K562 (cell line): ENCODE data around the gene TRMT2A. TPM values are rescaled to one million over a fixed set of nuclear protein-coding genes. Genes with fewer than 3 reads are reported as not detected.

Source experiments
- ATAC-seq: fragments of 200-7000 bp; cut with Tn5 transposase; 3 replicates; pipeline ENCODE4 v1.9.1; 2020; ENCODE audit warnings: moderate library complexity
- BruUV-seq: library from RNA; stranded (reverse); fragments of 400-500 nt; replicated peaks from 2 replicates; lab custom pipeline; 2021; lab: Mats Ljungman, UMichigan
- CTCF ChIA-PET: fragments of 300-600 bp; formaldehyde crosslinking; extraction: SDS; loops from one replicate; lab custom pipeline; 2021; ENCODE audit warnings: low intra/inter-chr PET ratio; lab: Yijun Ruan, JAX
- POLR2A ChIA-PET: fragments of 300-600, 350-650 bp; sonication (Branson Sonifier 250); formaldehyde crosslinking; extraction: SDS; loops from one replicate; lab custom pipeline; 2021; ENCODE audit warnings: antibody characterized with exemption, inconsistent platforms; lab: Yijun Ruan, JAX
- DNase-seq, 4 experiments: peaks; one replicate each; pipeline versions ENCODE4 v3.0.0 to v3.0.0-alpha.2; 2011 to 2018; ENCODE audit warnings: low spot score in 3 of 4, mixed read lengths in 3 of 4; ENCODE audit errors: extremely low read depth in 1 of 4
- FAIRE-seq: peaks from 2 replicates; lab custom pipeline; 2011; peaks lifted over from hg19 to GRCh38; lab: Jason Lieb, UNC
- H2AFZ ChIP-seq: 2 replicates; pipeline ENCODE4 v1.6.0; 2011; ENCODE audit warnings: low read depth, low read length, control low read depth, inconsistent platforms
- H3K27ac ChIP-seq: fragments of 200-600 bp; 3 replicates; pipeline ENCODE4 v1.8.0; 2011; ENCODE audit warnings: low read depth, mild to moderate bottlenecking, control low read depth, inconsistent platforms, low read length, moderate library complexity, mixed read lengths; ENCODE audit errors: extremely low read depth
- H3K27me3 ChIP-seq, 2 experiments: fragments of 300-600 bp in 1 of 2; 2 replicates in 1 of 2; 3 replicates in 1 of 2; pipeline versions ENCODE4 v1.6.0 to v1.8.0; 2011; ENCODE audit warnings: inconsistent platforms in 2 of 2, low read length in 2 of 2, mild to moderate bottlenecking in 1 of 2, mixed read lengths in 1 of 2, moderate library complexity in 1 of 2; ENCODE audit not compliant: control insufficient read depth in 2 of 2, insufficient read depth in 2 of 2
- H3K36me3 ChIP-seq: fragments of 300-600 bp; 3 replicates; pipeline ENCODE4 v1.8.0; 2011; ENCODE audit warnings: mild to moderate bottlenecking, low read length, inconsistent platforms; ENCODE audit not compliant: control insufficient read depth, insufficient read depth
- H3K4me1 ChIP-seq, 2 experiments: fragments of 200-600 bp in 1 of 2; replicated peaks in 1 of 2; 2 replicates in 1 of 2; 3 replicates in 1 of 2; pipeline versions ENCODE4 v1.5.1 to v1.8.0; 2011; ENCODE audit warnings: inconsistent platforms in 2 of 2, low read length in 2 of 2, mild to moderate bottlenecking in 1 of 2, mixed read lengths in 1 of 2, moderate library complexity in 1 of 2; ENCODE audit not compliant: control insufficient read depth in 2 of 2, insufficient read depth in 2 of 2
- H3K4me2 ChIP-seq: 2 replicates; pipeline ENCODE4 v1.6.1; 2011; ENCODE audit warnings: low read length, control low read depth, inconsistent platforms, mixed read lengths; ENCODE audit not compliant: insufficient read depth
- H3K4me3 ChIP-seq: fragments of 200-600 bp; sonication (generic), shearing (Covaris generic); 2 replicates; pipeline ENCODE4 v1.5.1; 2016; ENCODE audit warnings: control low read depth, inconsistent platforms
- H3K79me2 ChIP-seq: fragments of 200-600 bp; 3 replicates; pipeline ENCODE4 v1.8.0; 2011; ENCODE audit warnings: low read length, inconsistent platforms; ENCODE audit not compliant: control insufficient read depth, insufficient read depth
- H3K9ac ChIP-seq, 2 experiments: 2 replicates each; pipeline versions ENCODE4 v1.6.0 to v1.6.1; 2011; ENCODE audit warnings: low read depth in 2 of 2, low read length in 2 of 2, control low read depth in 1 of 2, inconsistent platforms in 1 of 2, mild to moderate bottlenecking in 1 of 2, mixed read lengths in 1 of 2; ENCODE audit not compliant: insufficient read depth in 1 of 2
- H3K9me1 ChIP-seq: one replicate; pipeline ENCODE4 v1.6.0; 2011; ENCODE audit warnings: inconsistent platforms, mild to moderate bottlenecking, low read length, moderate library complexity; ENCODE audit not compliant: control insufficient read depth, insufficient read depth
- H3K9me3 ChIP-seq: replicated peaks from 2 replicates; pipeline ENCODE4 v1.5.1; 2011; ENCODE audit warnings: low read depth, low read length, inconsistent platforms; ENCODE audit not compliant: control insufficient read depth, insufficient read depth
- H4K20me1 ChIP-seq: replicated peaks from 2 replicates; pipeline ENCODE4 v1.6.1; 2011; ENCODE audit warnings: low read length, inconsistent platforms, mixed read lengths; ENCODE audit not compliant: control insufficient read depth, insufficient read depth
- PML ChIP-seq: IDR thresholded peaks from 2 replicates; pipeline ENCODE4 v1.6.1; 2012; ENCODE audit warnings: low read length, inconsistent platforms
- POLR2A ChIP-seq: fragments of 450-650 bp; conservative IDR thresholded peaks from 2 replicates; pipeline ENCODE4 v1.6.1; 2016
- POLR2B ChIP-seq: fragments of 450-650 bp; IDR thresholded peaks from 2 replicates; pipeline ENCODE4 v1.6.1; 2018; ENCODE audit warnings: low read depth; ENCODE audit not compliant: partially characterized antibody
- RBFOX2 ChIP-seq: fragments of 200-400 bp; formaldehyde crosslinking; IDR thresholded peaks from 2 replicates; pipeline ENCODE4 v1.6.1; 2017; ENCODE audit warnings: low read depth, mild to moderate bottlenecking, low read length, moderate library complexity
- SUPT5H ChIP-seq: fragments of 450-650 bp; IDR thresholded peaks from 2 replicates; pipeline ENCODE4 v1.6.1; 2016
- ZBTB26 ChIP-seq: fragments of 450-650 bp; formaldehyde crosslinking; IDR thresholded peaks from 2 replicates; pipeline ENCODE4 v1.4.0; 2022; ENCODE audit warnings: missing genetic modification characterization
- ZBTB5 ChIP-seq: fragments of 450-650 bp; IDR thresholded peaks from 2 replicates; pipeline ENCODE4 v1.6.1; 2017; ENCODE audit warnings: antibody characterized with exemption
- WGBS: fragments of 100-300 bp; shearing (Covaris generic); methylation state at CpG from one replicate; pipeline ENCODE4 v1.1.6; 2016; ENCODE audit warnings: low coverage, mixed read lengths; ENCODE audit not compliant: insufficient coverage; ENCODE audit errors: missing lambda C conversion rate; 5-methylcytosine and 5-hydroxymethylcytosine counted together
- in situ Hi-C: fragments of 300-500 bp; cut with MboI; formaldehyde crosslinking; loops from 4 replicates; pipeline ENCODE4 v1.15.0; 2018; ENCODE audit warnings: inconsistent platforms, mixed read lengths
- intact Hi-C: fragments of 100-400 bp; cut with micrococcal nuclease; formaldehyde crosslinking; loops from 2 replicates; pipeline ENCODE4 v1.14.2; 2022
- polyA plus RNA-seq, 8 experiments: library from polyadenylated mRNA; depleted of rRNA in 4 of 8; stranded (reverse) in 5 of 8; unstranded in 3 of 8; fragments of >200 nt; fragmentation: Nextera tagmentation in 2 of 8; fragmentation: Illumina TruSeq in 1 of 8; extraction: Ambion mirVana in 2 of 8; extraction: Trizol in 1 of 8; gene quantifications; 2 replicates each; pipeline versions ENCODE4 v1.2.1 to v1.2.3, GENCODE V29; 2011 to 2014; ENCODE audit warnings: inconsistent platforms in 1 of 8, missing spikeins in 1 of 8
- total RNA-seq, 7 experiments: library from RNA; depleted of rRNA in 6 of 7; stranded (reverse); fragments of >200 nt in 6 of 7; fragmentation: Illumina TruSeq in 2 of 7; extraction: Trizol in 2 of 7; gene quantifications; 2 replicates each; pipeline versions ENCODE4 v1.2.1 to v1.2.3, GENCODE V29; 2011 to 2021; ENCODE audit warnings: low replicate concordance in 1 of 7
- TF ChIP-seq, protein P1 (sequence below): fragments of 250-450 bp; sonication (Bioruptor Pico); IDR thresholded peaks from 2 replicates; pipeline ENCODE4 v1.9.0; 2021; ENCODE audit warnings: mild to moderate bottlenecking, inconsistent platforms
- TF ChIP-seq, protein P2 (sequence below): sonication (generic); formaldehyde crosslinking; IDR thresholded peaks from 2 replicates; pipeline ENCODE4 v1.8.1; 2023; ENCODE audit warnings: missing genetic modification reagents, mild to moderate bottlenecking, borderline replicate concordance

TRMT2A gene
- total and polyA plus RNA-seq, 9 of the 15 experiments (the other 6 are each of a cell fraction or from before 2014, with no cell fraction given): 1.6 to 265 (median 140) TPM

DNA sequence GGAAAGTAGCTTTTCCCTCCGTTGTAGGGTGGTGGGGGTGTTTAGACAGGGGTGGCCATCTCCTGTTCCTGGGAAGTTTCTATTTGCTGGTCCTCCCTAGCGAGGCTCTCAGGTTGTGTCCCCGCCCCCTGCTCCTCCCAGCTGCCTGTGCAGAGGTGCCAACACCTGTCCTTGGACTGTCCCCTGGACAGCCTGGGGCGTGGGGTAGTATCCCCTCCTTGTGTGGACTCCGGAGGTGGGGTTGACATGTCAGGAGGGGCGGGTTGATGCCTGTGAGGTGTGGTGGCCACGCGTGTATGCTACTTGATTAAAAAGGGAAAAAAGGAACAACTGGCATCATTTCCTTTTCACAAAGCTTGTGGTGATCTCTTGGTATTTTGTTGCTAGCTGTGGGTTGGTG lies 15.4 kb downstream of the TRMT2A start:
- H3K27ac ChIP-seq: no peak overlapping the region
- intact Hi-C loops: no loop called here
- H3K4me2 ChIP-seq: no peak overlapping the region
- H2AFZ ChIP-seq: no peak overlapping the region
- ChIA-PET CTCF (no interaction called here), POLR2A (interaction anchor here (0.6 to 20.7 kb wide), 11 partner anchors 8 to 481 kb away, joined by 3 to 513 read pairs (median 4); partner anchors contain the start of genes RANBP1 and TRMT2A)
- peaks cover 34% of the 10 kb centered on the region for H4K20me1 ChIP-seq
- H3K4me3 ChIP-seq: no peak overlapping the region
- H3K27me3 ChIP-seq: no peaks in the 10 kb centered on the region
- 89% methylated on average over 8 of the region's 8 CpGs for WGBS
- ATAC-seq (peak; percentile 12; the same call in 2 of the 3 replicates), DNase-seq (peak in 1 of 4 experiments; percentile 69), FAIRE-seq (no peak)
- BruUV-seq: no TSS peak
- peaks cover 94% of the 10 kb centered on the region for H3K36me3 ChIP-seq
- H3K9me3 ChIP-seq: no peaks in the 10 kb centered on the region
- peaks cover 9% of the 10 kb centered on the region for H3K9me1 ChIP-seq
- in situ Hi-C loops: no loop called here
- 0 out of 4 replicates have a peak overlapping the region, but pooled peaks of 1 of the 2 experiments have one; percentile 13 for H3K9ac ChIP-seq
- peaks cover 0 to 9% of the 10 kb centered on the region in 2 experiments; a peak in 2 of 5 replicates for H3K4me1 ChIP-seq
- H3K79me2 ChIP-seq: peaks cover 71% of the 10 kb centered on the region
- 0 out of 2 replicates have a peak, but pooled peaks have one; percentile 3 for TF ChIP-seq PML
- TF ChIP-seq ZBTB26 (CRISPR knock-in tag): 0 out of 2 replicates have a peak, but pooled peaks have one; percentile 16
- peak; percentile 22; the same call in 1 of the 2 replicates for TF ChIP-seq RBFOX2
- TF ChIP-seq POLR2B: peak; percentile 28
- no peak for TF ChIP-seq ZBTB5
- TF ChIP-seq, protein P1, sequence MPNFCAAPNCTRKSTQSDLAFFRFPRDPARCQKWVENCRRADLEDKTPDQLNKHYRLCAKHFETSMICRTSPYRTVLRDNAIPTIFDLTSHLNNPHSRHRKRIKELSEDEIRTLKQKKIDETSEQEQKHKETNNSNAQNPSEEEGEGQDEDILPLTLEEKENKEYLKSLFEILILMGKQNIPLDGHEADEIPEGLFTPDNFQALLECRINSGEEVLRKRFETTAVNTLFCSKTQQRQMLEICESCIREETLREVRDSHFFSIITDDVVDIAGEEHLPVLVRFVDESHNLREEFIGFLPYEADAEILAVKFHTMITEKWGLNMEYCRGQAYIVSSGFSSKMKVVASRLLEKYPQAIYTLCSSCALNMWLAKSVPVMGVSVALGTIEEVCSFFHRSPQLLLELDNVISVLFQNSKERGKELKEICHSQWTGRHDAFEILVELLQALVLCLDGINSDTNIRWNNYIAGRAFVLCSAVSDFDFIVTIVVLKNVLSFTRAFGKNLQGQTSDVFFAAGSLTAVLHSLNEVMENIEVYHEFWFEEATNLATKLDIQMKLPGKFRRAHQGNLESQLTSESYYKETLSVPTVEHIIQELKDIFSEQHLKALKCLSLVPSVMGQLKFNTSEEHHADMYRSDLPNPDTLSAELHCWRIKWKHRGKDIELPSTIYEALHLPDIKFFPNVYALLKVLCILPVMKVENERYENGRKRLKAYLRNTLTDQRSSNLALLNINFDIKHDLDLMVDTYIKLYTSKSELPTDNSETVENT (CRISPR knock-in tag): peak; percentile 33; the same call in 1 of the 2 replicates
- TF ChIP-seq SUPT5H: peak; percentile 50; the same call in 1 of the 2 replicates
- 0 out of 2 replicates have a peak, but pooled peaks have one; percentile 32 for TF ChIP-seq POLR2A
- TF ChIP-seq, protein P2, sequence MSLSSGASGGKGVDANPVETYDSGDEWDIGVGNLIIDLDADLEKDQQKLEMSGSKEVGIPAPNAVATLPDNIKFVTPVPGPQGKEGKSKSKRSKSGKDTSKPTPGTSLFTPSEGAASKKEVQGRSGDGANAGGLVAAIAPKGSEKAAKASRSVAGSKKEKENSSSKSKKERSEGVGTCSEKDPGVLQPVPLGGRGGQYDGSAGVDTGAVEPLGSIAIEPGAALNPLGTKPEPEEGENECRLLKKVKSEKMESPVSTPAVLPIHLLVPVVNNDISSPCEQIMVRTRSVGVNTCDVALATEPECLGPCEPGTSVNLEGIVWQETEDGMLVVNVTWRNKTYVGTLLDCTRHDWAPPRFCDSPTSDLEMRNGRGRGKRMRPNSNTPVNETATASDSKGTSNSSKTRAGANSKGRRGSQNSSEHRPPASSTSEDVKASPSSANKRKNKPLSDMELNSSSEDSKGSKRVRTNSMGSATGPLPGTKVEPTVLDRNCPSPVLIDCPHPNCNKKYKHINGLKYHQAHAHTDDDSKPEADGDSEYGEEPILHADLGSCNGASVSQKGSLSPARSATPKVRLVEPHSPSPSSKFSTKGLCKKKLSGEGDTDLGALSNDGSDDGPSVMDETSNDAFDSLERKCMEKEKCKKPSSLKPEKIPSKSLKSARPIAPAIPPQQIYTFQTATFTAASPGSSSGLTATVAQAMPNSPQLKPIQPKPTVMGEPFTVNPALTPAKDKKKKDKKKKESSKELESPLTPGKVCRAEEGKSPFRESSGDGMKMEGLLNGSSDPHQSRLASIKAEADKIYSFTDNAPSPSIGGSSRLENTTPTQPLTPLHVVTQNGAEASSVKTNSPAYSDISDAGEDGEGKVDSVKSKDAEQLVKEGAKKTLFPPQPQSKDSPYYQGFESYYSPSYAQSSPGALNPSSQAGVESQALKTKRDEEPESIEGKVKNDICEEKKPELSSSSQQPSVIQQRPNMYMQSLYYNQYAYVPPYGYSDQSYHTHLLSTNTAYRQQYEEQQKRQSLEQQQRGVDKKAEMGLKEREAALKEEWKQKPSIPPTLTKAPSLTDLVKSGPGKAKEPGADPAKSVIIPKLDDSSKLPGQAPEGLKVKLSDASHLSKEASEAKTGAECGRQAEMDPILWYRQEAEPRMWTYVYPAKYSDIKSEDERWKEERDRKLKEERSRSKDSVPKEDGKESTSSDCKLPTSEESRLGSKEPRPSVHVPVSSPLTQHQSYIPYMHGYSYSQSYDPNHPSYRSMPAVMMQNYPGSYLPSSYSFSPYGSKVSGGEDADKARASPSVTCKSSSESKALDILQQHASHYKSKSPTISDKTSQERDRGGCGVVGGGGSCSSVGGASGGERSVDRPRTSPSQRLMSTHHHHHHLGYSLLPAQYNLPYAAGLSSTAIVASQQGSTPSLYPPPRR: no peak
